ENCODE measurements around the gene CSTF1. TPM values are rescaled to one million over a fixed set of nuclear protein-coding genes. Genes with fewer than 3 reads are reported as not detected.

CSTF1 gene
- total and polyA plus RNA-seq, 2 of the 4 experiments (the other 2 are of a cell fraction), result 48.8 to 105 TPM

- Histone ChIP-seq H3K23ac (ENCODE audit: low read depth, low read length) (peak overlapping the region; percentile 88), H2BK15ac (ENCODE audit: low read depth, low read length) (peak overlapping the region; percentile 99; the same call in 2 of the 3 replicates), H4K8ac (ENCODE audit: low read depth in 2 of 2, low read length in 2 of 2) (peak overlapping the region; percentile 91 to 94), H3K9me3 (ENCODE audit: control insufficient read depth, insufficient read depth, low read length) (no peaks in the 10 kb centered on the region), H3K9ac (ENCODE audit: low read depth, low read length) (peak overlapping the region; percentile 43; the same call in 1 of the 2 replicates), H4K20me1 (ENCODE audit: insufficient read depth, low read length) (no peaks in the 10 kb centered on the region), H2AFZ (replicated peaks; ENCODE audit: low read length, poor library complexity) (no peak overlapping the region), H2BK120ac (ENCODE audit: low read depth, low read length) (peak overlapping the region; percentile 97), H3K27me3 (ENCODE audit: control insufficient read depth, insufficient read depth, low read length) (no peaks in the 10 kb centered on the region), H3K79me1 (ENCODE audit: low read depth in 1 of 2, low read length in 2 of 2) (peaks cover 38 to 74% of the 10 kb centered on the region in 2 experiments), H4K91ac (ENCODE audit: insufficient read depth, low read depth, low read length) (peak overlapping the region; percentile 98), H3K9me1 (ENCODE audit: insufficient read depth, low read length) (peaks cover 31% of the 10 kb centered on the region), H3K18ac (ENCODE audit: low read depth, low read length) (peak overlapping the region; percentile 79), H3K36me3 (ENCODE audit: control insufficient read depth, insufficient read depth, low read length) (peaks cover 9% of the 10 kb centered on the region), H3K4me3 (ENCODE audit: insufficient read depth, low read depth, low read length) (no peak overlapping the region), H3K14ac (replicated peaks; ENCODE audit: low read depth, low read length) (peak overlapping the region; percentile 90), H3K27ac (ENCODE audit: insufficient read depth, low read length) (peak overlapping the region; percentile 96), H2BK5ac (ENCODE audit: low read depth, low read length, poor library complexity, severe bottlenecking) (peak overlapping the region; percentile 97), H2BK20ac (ENCODE audit: low read depth, low read length) (peak overlapping the region; percentile 91), H3K4me1 (ENCODE audit: control insufficient read depth, insufficient read depth, low read length) (peaks cover 43% of the 10 kb centered on the region), H3K4me2 (ENCODE audit: low read depth, low read length) (no peak overlapping the region), H2AK9ac (replicated peaks; ENCODE audit: low read depth, low read length, poor library complexity) (peak overlapping the region; percentile 80), H3K56ac (ENCODE audit: extremely low read depth, insufficient read depth, low read length) (0 out of 2 replicates have a peak overlapping the region, but pooled peaks have one; percentile 30), H3K4ac (ENCODE audit: low read depth, low read length) (peak overlapping the region; percentile 96), H4K5ac (ENCODE audit: low read depth, low read length) (peak overlapping the region; percentile 86), H2AK5ac (ENCODE audit: low read depth, low read length) (peak overlapping the region; percentile 97)
- dilution Hi-C loops (cut with HindIII; ENCODE audit: low sequenced_read_pairs, unreplicated experiment) (no loop called here), in situ Hi-C loops (cut with MboI; ENCODE audit: low sequenced_read_pairs) (no loop called here), intact Hi-C loops (cut with micrococcal nuclease) (no loop called here)
- no TSS peak for BruUV-seq (replicated peaks)
- no peak for DNase-seq
- WGBS, 2 experiments (ENCODE audit: extremely low coverage in 2 of 2, insufficient read length in 1 of 2), result no CpG with 5 or more reads among the region's 5 CpGs
- TF ChIP-seq RFX5 (IDR thresholded peaks at IDR 0.05; ENCODE audit: low read depth, low read length) (no peak), RCOR1 (IDR thresholded peaks at IDR 0.05; ENCODE audit: insufficient replicate concordance, low read length) (no peak), MAFK (IDR thresholded peaks at IDR 0.05; ENCODE audit: low read depth, low read length) (no peak), MXI1 (IDR thresholded peaks at IDR 0.05; ENCODE audit: borderline replicate concordance, low read depth, low read length) (no peak), CHD1 (IDR thresholded peaks at IDR 0.05; ENCODE audit: low read depth, low read length) (no peak), MAZ (IDR thresholded peaks at IDR 0.05; ENCODE audit: borderline replicate concordance, low read depth, low read length) (no peak), RAD21 (IDR thresholded peaks at IDR 0.05; ENCODE audit: low read length) (no peak), CTCF (conservative IDR thresholded peaks at IDR 0.05; ENCODE audit: low read depth, low read length) (no peak), NFE2L2 (IDR thresholded peaks at IDR 0.05; ENCODE audit: low read depth, low read length) (no peak), POLR2A (IDR thresholded peaks at IDR 0.05; ENCODE audit: low read depth, low read length) (no peak), USF2 (IDR thresholded peaks at IDR 0.05; ENCODE audit: low read depth, low read length) (no peak)
- CTCF ChIA-PET, result no interaction called here
- no peak for ATAC-seq (ENCODE audit: low read depth)
- POLR2A ChIA-PET (ENCODE audit: unreplicated experiment), result interaction anchor here (0.9 to 1.7 kb wide), 3 partner anchors 10 to 12 kb away, joined by 3 to 7 read pairs (median 7); no protein-coding TSS in a partner anchor
Measured at GRCh38 chr20:56428410-56428809, 36.0 kb downstream of the CSTF1 start.
